ENCODE results near the gene HIF1A.
A peak's percentile ranks its signal among the peaks of the same experiment; 100 is the strongest.
"Not testable (repeated sequence)": the region's sequence is repeated elsewhere in the genome, so short reads cannot be mapped to it uniquely, and the experiment has no call there.

Gene HIF1A

GRCh38 chr14:61710853-61711817 lies 15.8 kb downstream of the HIF1A start:
- DNase-seq, result no peak

GRCh38 chr14:61712137-61712536 lies 16.8 kb downstream of the HIF1A start:
- no peak for DNase-seq

- no peak for DNase-seq
These were observed 18.6 kb downstream of the HIF1A start for GRCh38 chr14:61713724-61714437.

GRCh38 chr14:61716956-61717355 lies 21.6 kb downstream of the HIF1A start:
- DNase-seq, result no peak

DNA sequence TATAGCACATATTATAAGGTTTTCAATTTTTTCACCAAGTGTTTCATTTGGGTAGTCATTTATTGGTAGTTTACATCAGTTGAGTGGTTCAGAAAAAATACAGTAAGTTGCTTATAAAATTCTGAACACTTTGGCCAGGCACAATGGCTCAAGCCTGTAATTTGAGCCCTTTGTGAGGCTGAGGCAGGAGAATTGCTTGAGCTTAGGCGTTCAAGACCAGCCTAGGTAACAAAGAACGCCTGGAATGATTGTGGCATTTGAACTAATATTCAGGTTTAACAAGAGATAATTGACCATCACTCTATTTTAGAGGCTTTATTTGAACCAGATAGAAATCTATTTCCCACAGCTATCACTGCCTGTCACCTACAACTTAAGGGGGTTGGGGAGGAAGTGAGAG lies 22.7 kb downstream of the HIF1A start:
- no peak for DNase-seq

GRCh38 chr14:61719344-61720293 lies 24.3 kb downstream of the HIF1A start:
- DNase-seq, result no peak

GRCh38 chr14:61720294-61720661 lies 25.0 kb downstream of the HIF1A start:
- no peak for DNase-seq

DNA sequence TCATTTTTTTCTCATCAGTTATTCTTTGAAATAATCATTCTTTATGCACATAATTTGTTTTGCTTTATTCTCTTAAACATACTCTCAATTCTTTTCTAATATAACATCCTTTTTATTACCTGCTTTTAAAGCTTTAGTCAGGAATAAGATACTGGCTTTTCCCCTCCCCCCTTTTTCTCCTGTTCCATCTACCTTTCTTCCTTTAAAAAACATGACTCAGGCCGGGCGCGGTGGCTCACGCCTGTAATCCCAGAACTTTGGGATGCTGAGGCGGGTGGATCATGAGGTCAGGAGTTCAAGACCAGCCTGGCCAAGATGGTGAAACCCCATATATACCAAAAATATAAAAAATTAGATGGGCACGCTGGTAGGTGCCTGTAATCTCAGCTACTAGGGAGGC lies 25.4 kb downstream of the HIF1A start:
- no peak for DNase-seq

DNA sequence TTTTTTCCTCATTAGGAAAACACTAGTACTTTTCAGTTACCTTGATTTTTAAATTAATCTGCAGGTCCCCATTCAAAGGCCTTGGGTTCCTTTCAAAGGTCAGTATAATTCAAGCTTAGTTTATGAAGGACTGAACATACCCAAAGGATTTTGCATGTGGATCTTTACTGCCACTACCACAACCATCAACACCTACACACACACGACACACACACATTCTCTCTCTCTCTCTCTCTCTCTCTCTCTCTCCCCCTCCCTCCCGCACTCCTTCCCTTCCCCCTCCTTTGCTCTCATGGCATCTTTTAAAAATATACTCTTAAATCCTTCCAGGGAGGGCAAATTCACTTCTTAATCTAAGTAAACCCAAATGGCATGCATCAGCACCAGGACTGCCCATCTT lies 28.8 kb downstream of the HIF1A start:
- DNase-seq, result no peak

- DNase-seq, result no peak
These were observed 31.7 kb downstream of the HIF1A start for GRCh38 chr14:61726778-61727658.

GRCh38 chr14:61730756-61731373 lies 35.6 kb downstream of the HIF1A start:
- DNase-seq, result no peak

- DNase-seq, result no peak
These were observed 38.7 kb downstream of the HIF1A start for GRCh38 chr14:61733972-61734371.

GRCh38 chr14:61736751-61737150 lies 41.4 kb downstream of the HIF1A start:
- DNase-seq, result peak; percentile 62

DNA sequence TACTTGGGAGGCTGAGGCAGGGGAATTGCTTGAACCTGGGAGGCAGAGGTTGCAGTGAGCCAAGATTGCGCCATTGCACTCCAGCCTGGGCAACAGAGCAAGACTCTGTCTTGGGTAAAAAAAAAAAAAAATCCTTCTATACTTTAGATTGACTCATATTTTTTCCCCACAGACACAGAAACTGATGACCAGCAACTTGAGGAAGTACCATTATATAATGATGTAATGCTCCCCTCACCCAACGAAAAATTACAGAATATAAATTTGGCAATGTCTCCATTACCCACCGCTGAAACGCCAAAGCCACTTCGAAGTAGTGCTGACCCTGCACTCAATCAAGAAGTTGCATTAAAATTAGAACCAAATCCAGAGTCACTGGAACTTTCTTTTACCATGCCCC lies 42.6 kb downstream of the HIF1A start:
- no peak for DNase-seq

DNA sequence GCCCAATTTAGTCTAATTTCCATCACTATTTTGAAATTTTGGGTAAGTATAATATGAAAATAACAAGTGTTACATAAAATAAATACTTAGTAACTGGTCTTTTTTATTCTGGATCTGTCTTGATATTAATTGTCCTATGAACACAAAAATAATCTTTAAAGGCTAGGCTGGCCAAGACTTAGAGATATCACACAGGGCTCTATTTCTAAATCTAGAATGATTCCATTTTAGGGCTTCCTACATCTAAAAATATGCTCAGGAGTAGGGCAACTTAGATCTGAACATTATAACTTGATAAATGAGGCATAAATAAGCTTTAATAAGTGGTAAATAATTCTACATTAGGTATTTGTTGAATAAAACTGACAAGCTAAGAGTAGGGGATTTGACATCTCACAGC lies 43.8 kb downstream of the HIF1A start:
- DNase-seq, result no peak

GRCh38 chr14:61742371-61742770 lies 47.1 kb downstream of the HIF1A start:
- no peak for DNase-seq

- DNase-seq, result no peak
These were observed 48.9 kb downstream of the HIF1A start for GRCh38 chr14:61744238-61744637.

- not testable (repeated sequence) for DNase-seq
These were observed 51.0 kb downstream of the HIF1A start for GRCh38 chr14:61746346-61746745.

GRCh38 chr14:61746881-61747280 lies 51.6 kb downstream of the HIF1A start:
- no peak for DNase-seq

DNA sequence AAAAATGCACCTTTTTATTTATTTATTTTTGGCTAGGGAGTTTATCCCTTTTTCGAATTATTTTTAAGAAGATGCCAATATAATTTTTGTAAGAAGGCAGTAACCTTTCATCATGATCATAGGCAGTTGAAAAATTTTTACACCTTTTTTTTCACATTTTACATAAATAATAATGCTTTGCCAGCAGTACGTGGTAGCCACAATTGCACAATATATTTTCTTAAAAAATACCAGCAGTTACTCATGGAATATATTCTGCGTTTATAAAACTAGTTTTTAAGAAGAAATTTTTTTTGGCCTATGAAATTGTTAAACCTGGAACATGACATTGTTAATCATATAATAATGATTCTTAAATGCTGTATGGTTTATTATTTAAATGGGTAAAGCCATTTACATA lies 52.0 kb downstream of the HIF1A start:
- DNase-seq, result no peak

DNA sequence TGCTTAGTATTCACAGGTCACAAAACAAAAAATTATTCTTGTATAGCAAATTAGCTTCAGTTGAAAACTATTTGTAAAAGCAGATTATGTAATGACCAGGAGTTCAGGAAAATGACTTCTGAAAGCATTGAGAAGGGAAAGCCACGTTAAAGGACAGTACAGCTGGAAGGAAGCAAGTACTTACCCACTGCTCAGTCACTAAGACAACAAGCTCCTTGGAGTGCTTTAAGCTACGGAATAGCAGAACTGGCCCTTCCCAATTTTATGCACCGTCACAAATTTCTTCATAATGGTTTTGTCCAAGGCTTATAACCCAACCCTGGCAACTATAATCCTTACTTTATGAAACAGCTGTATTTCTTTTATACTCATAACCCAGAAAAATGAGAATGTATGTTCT lies 54.0 kb downstream of the HIF1A start:
- DNase-seq, result no peak

GRCh38 chr14:61749867-61750266 lies 54.6 kb downstream of the HIF1A start:
- no peak for DNase-seq

Measured in activated CD4-positive, alpha-beta T cell treated with anti-CD3 and anti-CD28 coated beads, Interleukin-10, Interleukin-2, amounts not matched to agents 100 ng/mL and 50 ng/mL, durations not matched to agents 16 hours and 8 hours (primary cell).